B cell (primary cell): ENCODE measurements around the gene DNASE1L3. TPM values are rescaled to one million over a fixed set of nuclear protein-coding genes. Genes with fewer than 3 reads are reported as not detected.

Experiments
- ATAC-seq: fragments of 200-7000 bp; cut with Tn5 transposase; one replicate; pipeline ENCODE4 v1.10.0; 2021; ENCODE audit warnings: low read depth, mild to moderate bottlenecking, moderate number of reproducible peaks, moderate library complexity
- CTCF ChIA-PET: fragments of 350-600 bp; sonication (Branson Sonifier 250); formaldehyde crosslinking; loops from one replicate; lab custom pipeline; 2021; ENCODE audit warnings: antibody characterized with exemption, inconsistent platforms; lab: Charles Lee
- POLR2A ChIA-PET: fragments of 350-600 bp; sonication (Branson Sonifier 250); formaldehyde crosslinking; loops from one replicate; lab custom pipeline; 2021; ENCODE audit warnings: antibody characterized with exemption; lab: Charles Lee
- DNase-seq: peaks from one replicate; pipeline ENCODE4 v3.0.0; 2013
- H2AFZ ChIP-seq: 2 replicates; pipeline ENCODE4 v1.6.1; 2012; ENCODE audit warnings: mild to moderate bottlenecking, low read depth, low read length; ENCODE audit not compliant: insufficient read depth, poor library complexity, severe bottlenecking
- H3K27ac ChIP-seq, 2 donors: 1 replicate in 1 of 2; 2 replicates in 1 of 2; pipeline ENCODE4 v1.5.1; 2012 to 2013; ENCODE audit warnings: low read length in 2 of 2, mild to moderate bottlenecking in 2 of 2, moderate library complexity in 1 of 2
- H3K27me3 ChIP-seq, 4 experiments: fragments of 200-600 bp in 1 of 4; sonication (generic) in 1 of 4; replicated peaks in 1 of 4; 1 replicate in 2 of 4; 2 replicates in 2 of 4; pipeline versions ENCODE4 v1.6.1 to v1.7.0; 2013 to 2016; ENCODE audit warnings: low read length in 3 of 4, mild to moderate bottlenecking in 2 of 4, mixed read lengths in 1 of 4, moderate library complexity in 1 of 4; ENCODE audit not compliant: insufficient read depth in 4 of 4, control insufficient read depth in 3 of 4; ENCODE audit errors: control extremely low read depth in 1 of 4
- H3K36me3 ChIP-seq, 2 experiments: replicated peaks in 1 of 2; 1 replicate in 1 of 2; 2 replicates in 1 of 2; pipeline versions ENCODE4 v1.6.1 to v1.7.1; 2013; ENCODE audit warnings: low read length in 1 of 2; ENCODE audit not compliant: insufficient read depth in 2 of 2, control insufficient read depth in 1 of 2; ENCODE audit errors: control extremely low read depth in 1 of 2, extremely low read depth in 1 of 2
- H3K4me1 ChIP-seq, 2 donors: fragments of 200-600 bp in 1 of 2; sonication (generic) in 1 of 2; 1 replicate in 1 of 2; 2 replicates in 1 of 2; pipeline versions ENCODE4 v1.5.1 to v1.6.1; 2013 to 2017; ENCODE audit warnings: low read length in 2 of 2; ENCODE audit not compliant: control insufficient read depth in 2 of 2, insufficient read depth in 2 of 2
- H3K4me2 ChIP-seq: replicated peaks from 2 replicates; pipeline ENCODE3; 2012; ENCODE audit warnings: mild to moderate bottlenecking, low read depth, low read length; ENCODE audit not compliant: poor library complexity, severe bottlenecking
- H3K4me3 ChIP-seq, 5 experiments: fragments of 200-600 bp in 1 of 5; sonication (generic) in 1 of 5; 1 replicate in 3 of 5; 2 replicates in 2 of 5; pipeline versions ENCODE4 v1.5.1 to v1.7.0; 2011 to 2016; ENCODE audit warnings: low read length in 4 of 5, mild to moderate bottlenecking in 4 of 5, low read depth in 2 of 5, control low read depth in 1 of 5, moderate library complexity in 1 of 5; ENCODE audit not compliant: insufficient read depth in 1 of 5; ENCODE audit errors: control extremely low read depth in 1 of 5, extremely low read depth in 1 of 5
- H3K79me2 ChIP-seq: fragments of 200-600 bp; sonication (generic); one replicate; pipeline ENCODE4 v1.6.0; 2016; ENCODE audit warnings: low read length; ENCODE audit not compliant: control insufficient read depth, insufficient read depth
- H3K9ac ChIP-seq: fragments of 200-600 bp; sonication (generic); 2 replicates; pipeline ENCODE4 v1.6.1; 2017; ENCODE audit warnings: mild to moderate bottlenecking, low read length, moderate library complexity
- H3K9me3 ChIP-seq, 3 donors: one replicate each; pipeline versions ENCODE4 v1.6.1 to v1.7.1; 2013; ENCODE audit warnings: low read length in 2 of 3; ENCODE audit not compliant: control insufficient read depth in 2 of 3, insufficient read depth in 1 of 3; ENCODE audit errors: control extremely low read depth in 1 of 3
- H4K20me1 ChIP-seq: 2 replicates; pipeline ENCODE4 v1.6.0; 2012; ENCODE audit warnings: mild to moderate bottlenecking, low read length; ENCODE audit not compliant: insufficient read depth, control insufficient read depth, poor library complexity, severe bottlenecking
- H3K27ac Mint-ChIP-seq: one replicate; pipeline ENCODE4 v1.8.0; 2021; ENCODE audit warnings: mixed read lengths
- H3K27me3 Mint-ChIP-seq: one replicate; pipeline ENCODE4 v1.8.0; 2021; ENCODE audit warnings: mixed read lengths
- H3K4me1 Mint-ChIP-seq: one replicate; pipeline ENCODE4 v1.8.0; 2021; ENCODE audit warnings: mixed read lengths
- H3K4me3 Mint-ChIP-seq: one replicate; pipeline ENCODE4 v1.8.0; 2021; ENCODE audit warnings: mixed read lengths
- H3K9me3 Mint-ChIP-seq: one replicate; pipeline ENCODE4 v1.8.0; 2022; ENCODE audit warnings: mixed read lengths; ENCODE audit not compliant: insufficient read depth
- CTCF ChIP-seq: fragments of 200-600 bp; IDR thresholded peaks from one replicate; pipeline ENCODE4 v1.8.0; 2022; ENCODE audit warnings: antibody characterized with exemption, mild to moderate bottlenecking
- EZH2 ChIP-seq: IDR thresholded peaks from 2 replicates; pipeline ENCODE4 v1.6.1; 2012; ENCODE audit warnings: borderline replicate concordance, low read depth, mild to moderate bottlenecking, moderate library complexity, low read length; ENCODE audit not compliant: insufficient read depth, poor library complexity, severe bottlenecking
- WGBS: methylation state at CpG from one replicate; pipeline ENCODE4 v1.1.5; 2013; ENCODE audit warnings: missing lambda C conversion rate; ENCODE audit not compliant: insufficient coverage; 5-methylcytosine and 5-hydroxymethylcytosine counted together
- intact Hi-C: fragments of 100-400 bp; cut with micrococcal nuclease; formaldehyde crosslinking; loops from one replicate; pipeline ENCODE4 v1.10.0; 2022
- polyA plus RNA-seq: library from polyadenylated mRNA; depleted of rRNA; stranded (reverse); fragments of >200 nt; gene quantifications from 2 replicates; pipeline ENCODE4 v1.2.3, GENCODE V29; 2012
- total RNA-seq, 2 donors: library from RNA; stranded (reverse); fragments of 120-200 nt in 1 of 2; gene quantifications; 1 replicate in 1 of 2; 2 replicates in 1 of 2; pipeline versions ENCODE4 v1.2.3 to v1.2.4, GENCODE V29; 2013 to 2022

DNASE1L3 gene
- total and polyA plus RNA-seq, 2 donors (not counting 1 experiment from before 2014, with no cell fraction given): 0.39 to 2.6 TPM

DNA sequence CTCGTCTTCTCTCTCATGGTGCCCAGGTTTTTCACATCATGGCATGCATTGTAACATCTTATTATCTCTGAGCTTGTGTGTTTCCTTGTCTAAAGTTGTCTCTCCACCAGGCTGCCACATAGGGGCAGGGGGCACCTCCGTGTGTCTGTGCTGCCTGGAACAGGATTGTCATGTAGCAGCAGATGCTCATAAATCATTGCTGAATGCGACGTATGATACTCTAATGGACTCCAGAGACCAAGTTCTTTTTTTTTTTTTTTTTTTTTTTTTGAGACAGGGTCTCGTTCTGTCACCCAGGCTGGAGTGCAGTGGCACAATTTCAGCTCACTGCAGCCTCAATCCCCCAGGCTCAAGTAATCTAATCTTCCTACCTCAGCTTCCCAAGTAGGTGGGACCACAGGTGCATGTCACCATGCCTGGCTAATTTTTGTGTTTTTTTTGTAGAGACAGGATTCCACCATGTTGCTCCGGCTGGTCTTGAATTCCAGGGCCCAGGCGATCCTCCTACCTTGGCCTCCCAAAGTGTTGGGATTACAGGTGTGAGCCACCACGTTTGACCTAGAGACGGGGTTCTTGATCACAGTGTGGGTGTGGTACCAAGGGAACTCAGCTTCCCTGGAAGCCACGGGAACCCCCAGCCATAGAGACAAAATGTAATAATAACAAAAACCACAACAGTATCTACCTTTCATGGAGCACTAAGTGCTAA is 4.7 kb upstream of the DNASE1L3 start:
- Histone ChIP-seq H3K9ac (peak overlapping the region; percentile 3), H3K27me3 (no peaks in the 10 kb centered on the region)
- POLR2A ChIA-PET: interaction anchor here (0.6 to 3.9 kb wide), 8 partner anchors 11 to 244 kb away, joined by 3 to 23 read pairs (median 4); no protein-coding TSS in a partner anchor

More for the DNA sequence above, 4.7 kb upstream of the DNASE1L3 start:
- TF ChIP-seq EZH2: no peak
- TF ChIP-seq CTCF: no peak
- Histone ChIP-seq H3K9me3 (no peaks in the 10 kb centered on the region), H3K4me1 (peaks cover 52 to 58% of the 10 kb centered on the region in 2 donors), H3K27ac (peak overlapping the region; percentile 84 to 86), H3K36me3 (no peaks in the 10 kb centered on the region), H3K79me2 (no peaks in the 10 kb centered on the region), H2AFZ (peak overlapping the region; percentile 20), H3K4me3 (peak overlapping the region in 1 of 5 experiments; percentile 28), H4K20me1 (no peaks in the 10 kb centered on the region), H3K4me2 (peak overlapping the region; percentile 65)
- Mint-ChIP-seq H3K27me3 (no peaks in the 10 kb centered on the region), H3K4me3 (peak overlapping the region; percentile 78), H3K4me1 (peaks cover 49% of the 10 kb centered on the region), H3K9me3 (no peaks in the 10 kb centered on the region), H3K27ac (peak overlapping the region; percentile 96)
- WGBS: 82% methylated on average over 3 of the region's 10 CpGs
- CTCF ChIA-PET: interaction anchor here (0.6 to 12.6 kb wide), 17 partner anchors 9 to 213 kb away, joined by 3 to 336 read pairs (median 6); partner anchors contain the start of genes HTD2 and RPP14
- intact Hi-C loops: loop anchor here (1.0 to 5.0 kb wide), 2 partner anchors 19 to 38 kb away; no protein-coding TSS in a partner anchor
- ATAC-seq: peak; percentile 6
- DNase-seq: no peak
